Endothelial cell of umbilical vein (primary cell): Measurements from ENCODE around the gene COLQ. TPM values are rescaled to one million over a fixed set of nuclear protein-coding genes. Genes with fewer than 3 reads are reported as not detected.

Experiments used
- BruUV-seq: library from RNA; stranded (reverse); fragments of 400-500 nt; replicated peaks from 2 replicates; lab custom pipeline; 2021; lab: Mats Ljungman, UMichigan
- CTCF ChIA-PET: fragments of 300-600, 350-600 bp; sonication (Branson Sonifier 250); formaldehyde crosslinking; loops from one replicate; lab custom pipeline; 2021; ENCODE audit warnings: antibody characterized with exemption, inconsistent platforms; lab: Charles Lee
- POLR2A ChIA-PET: fragments of 300-600, 350-600 bp; sonication (Branson Sonifier 250); formaldehyde crosslinking; loops from one replicate; lab custom pipeline; 2021; ENCODE audit warnings: antibody characterized with exemption, inconsistent platforms; lab: Charles Lee
- DNase-seq: peaks from one replicate; pipeline ENCODE4 v3.0.0-alpha.2; 2011; ENCODE audit warnings: low read depth, low spot score
- FAIRE-seq: peaks from 2 replicates; lab custom pipeline; 2011; peaks lifted over from hg19 to GRCh38; lab: Jason Lieb, UNC
- H2AFZ ChIP-seq: 2 replicates; pipeline ENCODE4 v1.6.0; 2012; ENCODE audit warnings: low read depth, low read length, control low read depth, inconsistent platforms
- H3K27ac ChIP-seq: 2 replicates; pipeline ENCODE4 v1.5.1; 2011; ENCODE audit warnings: low read depth, mild to moderate bottlenecking, control low read depth, low read length, moderate library complexity; ENCODE audit not compliant: insufficient read depth
- H3K27me3 ChIP-seq, 2 experiments: 2 replicates each; pipeline versions ENCODE4 v1.6.0 to v1.6.1; 2011; ENCODE audit warnings: low read length in 2 of 2, mixed read lengths in 1 of 2; ENCODE audit not compliant: control insufficient read depth in 2 of 2, insufficient read depth in 2 of 2
- H3K36me3 ChIP-seq, 2 experiments: 2 replicates in 1 of 2; 3 replicates in 1 of 2; pipeline ENCODE4 v1.5.1; 2011; ENCODE audit warnings: low read length in 2 of 2, mild to moderate bottlenecking in 1 of 2, moderate library complexity in 1 of 2; ENCODE audit not compliant: control insufficient read depth in 2 of 2, insufficient read depth in 2 of 2; ENCODE audit errors: extremely low read depth in 1 of 2
- H3K4me1 ChIP-seq: 3 replicates; pipeline ENCODE4 v1.5.1; 2011; ENCODE audit warnings: mild to moderate bottlenecking, low read length; ENCODE audit not compliant: control insufficient read depth, insufficient read depth; ENCODE audit errors: extremely low read depth
- H3K4me2 ChIP-seq: 2 replicates; pipeline ENCODE4 v1.6.1; 2011; ENCODE audit warnings: low read length, control low read depth, mixed read lengths; ENCODE audit not compliant: insufficient read depth
- H3K4me3 ChIP-seq, 3 experiments: fragments of 200-600 bp in 1 of 3; sonication (generic), shearing (Covaris generic) in 1 of 3; replicated peaks in 1 of 3; 2 replicates each; pipeline ENCODE4 v1.5.1; 2011 to 2016; ENCODE audit warnings: control low read depth in 3 of 3, low read length in 3 of 3, mild to moderate bottlenecking in 2 of 3, inconsistent platforms in 1 of 3, low read depth in 1 of 3, moderate library complexity in 1 of 3; ENCODE audit not compliant: insufficient read depth in 1 of 3
- H3K79me2 ChIP-seq: 2 replicates; pipeline ENCODE4 v1.6.0; 2012; ENCODE audit warnings: low read length, inconsistent platforms; ENCODE audit not compliant: control insufficient read depth, insufficient read depth
- H3K9ac ChIP-seq: replicated peaks from 2 replicates; pipeline ENCODE3; 2011; ENCODE audit warnings: low read length, control low read depth; ENCODE audit not compliant: insufficient read depth; ENCODE audit errors: extremely low read depth
- H3K9me1 ChIP-seq: replicated peaks from 3 replicates; pipeline ENCODE4 v1.6.0; 2011; ENCODE audit warnings: mild to moderate bottlenecking, low read length; ENCODE audit not compliant: control insufficient read depth, insufficient read depth; ENCODE audit errors: extremely low read depth
- H3K9me3 ChIP-seq: replicated peaks from 2 replicates; pipeline ENCODE4 v1.5.1; 2012; ENCODE audit warnings: low read length, inconsistent platforms; ENCODE audit not compliant: control insufficient read depth, insufficient read depth
- H4K20me1 ChIP-seq: replicated peaks from 2 replicates; pipeline ENCODE3; 2011; ENCODE audit warnings: mild to moderate bottlenecking, low read length; ENCODE audit not compliant: control insufficient read depth, insufficient read depth; ENCODE audit errors: extremely low read depth
- EZH2 ChIP-seq: IDR thresholded peaks from 2 replicates; pipeline ENCODE4 v1.6.1; 2012; ENCODE audit warnings: borderline replicate concordance, low read depth, mild to moderate bottlenecking, moderate library complexity, low read length, inconsistent platforms; ENCODE audit not compliant: severe bottlenecking
- FOS ChIP-seq: IDR thresholded peaks from 2 replicates; pipeline ENCODE4 v1.6.1; 2011; ENCODE audit warnings: mild to moderate bottlenecking, low read length, moderate library complexity, borderline replicate concordance; ENCODE audit not compliant: insufficient read depth
- MYC ChIP-seq: IDR thresholded peaks from one replicate; pipeline ENCODE4 v1.6.1; 2011; ENCODE audit warnings: mild to moderate bottlenecking, low read depth, low read length
- POLR2A ChIP-seq: IDR thresholded peaks from 2 replicates; pipeline ENCODE4 v1.6.1; 2012; ENCODE audit warnings: low read depth, mild to moderate bottlenecking, control low read depth, low read length
- POLR2AphosphoS5 ChIP-seq: IDR thresholded peaks from 2 replicates; pipeline ENCODE4 v1.6.1; 2012; ENCODE audit warnings: low read depth, mild to moderate bottlenecking, control low read depth, low read length, moderate library complexity; ENCODE audit not compliant: insufficient read depth
- dilution Hi-C: fragments of 300-500 bp; cut with MboI; formaldehyde crosslinking; loops from one replicate; pipeline ENCODE4 v1.15.0; 2019; ENCODE audit warnings: low sequenced_read_pairs; ENCODE audit not compliant: extremely low pct_ligation_motif_present
- intact Hi-C: fragments of 100-400 bp; cut with micrococcal nuclease; formaldehyde crosslinking; loops from one replicate; pipeline ENCODE4 v1.10.0; 2022
- polyA plus RNA-seq, 4 experiments: library from polyadenylated mRNA; depleted of rRNA in 3 of 4; stranded (reverse) in 3 of 4; unstranded in 1 of 4; fragments of >200 nt; gene quantifications; 2 replicates each; pipeline versions ENCODE4 v1.2.1 to v1.2.3, GENCODE V29; 2011 to 2012; ENCODE audit warnings: missing spikeins in 1 of 4
- total RNA-seq: library from RNA; stranded (reverse); gene quantifications from 2 replicates; pipeline ENCODE4 v1.2.3, GENCODE V29; 2021
- TF ChIP-seq, protein P1 (sequence below): IDR thresholded peaks from 2 replicates; pipeline ENCODE4 v1.6.1; 2011; ENCODE audit not compliant: insufficient read depth, insufficient read length

Gene COLQ
- total and polyA plus RNA-seq, 2 donors (not counting 3 experiments of a cell fraction or from before 2014, with no cell fraction given): 2.0 to 2.3 TPM

DNA sequence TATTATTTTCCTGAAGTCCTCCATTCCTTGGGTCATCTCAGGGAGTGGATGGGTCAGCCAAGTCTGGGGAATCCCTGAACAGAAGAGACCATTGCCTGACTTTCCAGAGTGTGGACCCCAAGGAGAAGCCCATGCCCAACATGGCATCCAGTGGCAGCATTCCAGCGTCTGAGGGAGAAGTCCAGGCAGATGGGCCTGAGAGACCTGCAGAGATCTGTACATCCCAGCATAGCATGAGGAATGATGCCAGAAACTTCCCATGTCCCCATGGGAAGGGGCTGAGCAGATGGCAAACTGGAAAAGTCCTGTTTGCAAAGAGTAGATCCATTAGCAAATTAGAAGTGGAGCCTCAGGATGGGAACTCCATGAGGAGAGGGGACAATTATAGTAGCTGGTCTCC, 17.6 kb upstream of the COLQ start:
- Histone ChIP-seq H3K27me3 (no peaks in the 10 kb centered on the region), H4K20me1 (no peaks in the 10 kb centered on the region), H3K27ac (no peak overlapping the region), H3K4me3 (no peak overlapping the region), H3K79me2 (no peaks in the 10 kb centered on the region), H3K9ac (no peak overlapping the region), H3K4me2 (no peak overlapping the region), H3K36me3 (no peaks in the 10 kb centered on the region), H3K9me3 (no peaks in the 10 kb centered on the region), H2AFZ (no peak overlapping the region), H3K9me1 (no peaks in the 10 kb centered on the region), H3K4me1 (no peaks in the 10 kb centered on the region)
- intact Hi-C loops (no loop called here), dilution Hi-C loops (no loop called here)
- DNase-seq (no peak), FAIRE-seq (no peak)
- CTCF ChIA-PET: no interaction called here
- POLR2A ChIA-PET: no interaction called here
- TF ChIP-seq POLR2A (no peak), FOS (no peak), POLR2AphosphoS5 (no peak), EZH2 (no peak)
- BruUV-seq: no TSS peak

DNA sequence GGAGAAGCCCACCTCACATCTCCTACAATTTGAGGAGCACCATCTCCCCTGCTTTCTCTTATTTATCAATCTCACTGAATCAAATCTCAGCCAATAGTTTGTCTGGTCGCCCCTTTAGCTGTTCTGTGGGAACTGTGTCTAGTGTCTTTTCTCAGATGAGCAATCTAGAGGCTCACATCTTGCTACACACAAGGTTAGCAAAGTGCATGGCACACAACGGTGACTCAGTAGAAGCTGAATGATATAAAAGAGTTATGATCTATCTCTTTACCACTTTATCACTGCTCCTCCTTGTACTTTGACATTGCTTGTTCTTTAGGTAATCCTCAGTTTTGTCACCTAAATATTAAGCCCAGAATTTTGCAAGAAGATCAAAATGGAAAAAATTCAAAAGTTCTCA, 16.8 kb upstream of the COLQ start:
- CTCF ChIA-PET: no interaction called here
- DNase-seq (no peak), FAIRE-seq (no peak)
- no peaks in the 10 kb centered on the region for H3K4me1 ChIP-seq
- no peaks in the 10 kb centered on the region for H3K9me3 ChIP-seq
- H3K9me1 ChIP-seq: no peaks in the 10 kb centered on the region
- no peak overlapping the region for H3K4me3 ChIP-seq
- BruUV-seq: no TSS peak
- H2AFZ ChIP-seq: no peak overlapping the region
- H3K36me3 ChIP-seq: no peaks in the 10 kb centered on the region
- intact Hi-C loops: no loop called here
- POLR2A ChIA-PET: no interaction called here
- no peaks in the 10 kb centered on the region for H4K20me1 ChIP-seq
- no peak overlapping the region for H3K9ac ChIP-seq
- no peaks in the 10 kb centered on the region for H3K79me2 ChIP-seq
- no peak overlapping the region for H3K27ac ChIP-seq
- no peak overlapping the region for H3K4me2 ChIP-seq
- no peaks in the 10 kb centered on the region for H3K27me3 ChIP-seq
- TF ChIP-seq, protein P1, sequence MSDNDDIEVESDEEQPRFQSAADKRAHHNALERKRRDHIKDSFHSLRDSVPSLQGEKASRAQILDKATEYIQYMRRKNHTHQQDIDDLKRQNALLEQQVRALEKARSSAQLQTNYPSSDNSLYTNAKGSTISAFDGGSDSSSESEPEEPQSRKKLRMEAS: no peak
- TF ChIP-seq MYC (no peak), FOS (no peak), POLR2AphosphoS5 (no peak)
- dilution Hi-C loops: no loop called here
